ENCODE measurements around the gene NR1D1. TPM values are rescaled to one million over a fixed set of nuclear protein-coding genes. Genes with fewer than 3 reads are reported as not detected.

The NR1D1 gene
- total RNA-seq, 1 donor from 2014 or later: 21.1 TPM

DNA sequence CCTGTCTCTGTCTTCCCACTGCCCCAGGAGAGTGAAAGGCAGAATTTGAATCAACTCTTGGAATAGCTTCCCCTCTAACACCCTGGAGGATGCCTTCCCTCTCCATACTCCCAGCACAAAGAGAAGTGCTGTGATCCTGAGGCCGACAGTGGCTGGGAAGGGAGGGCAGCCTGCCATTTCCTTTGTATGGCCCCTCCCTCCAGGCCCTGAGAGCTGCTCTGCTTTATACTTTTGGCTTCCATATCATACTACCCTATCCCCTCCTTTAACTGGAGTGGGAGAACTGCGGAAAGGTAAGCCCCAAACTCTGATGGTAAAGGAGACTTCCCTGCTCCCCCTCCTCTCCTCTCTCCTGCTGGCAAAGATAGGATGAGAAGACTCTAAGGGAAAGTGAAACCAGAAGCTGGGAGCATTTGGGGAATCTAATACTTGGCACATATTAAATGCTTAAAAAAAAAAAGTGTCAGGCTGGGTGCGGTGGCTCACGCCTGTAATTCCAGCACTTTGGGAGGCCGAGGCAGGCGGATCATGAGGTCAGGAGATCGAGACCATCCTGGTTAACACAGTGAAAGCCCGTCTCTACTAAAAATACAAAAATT, 42.1 kb downstream of the NR1D1 start:
- DNase-seq (no peak), ATAC-seq (ENCODE audit: poor library complexity) (peak; percentile 3)
- intact Hi-C loops (cut with DNase I): no loop called here

DNA sequence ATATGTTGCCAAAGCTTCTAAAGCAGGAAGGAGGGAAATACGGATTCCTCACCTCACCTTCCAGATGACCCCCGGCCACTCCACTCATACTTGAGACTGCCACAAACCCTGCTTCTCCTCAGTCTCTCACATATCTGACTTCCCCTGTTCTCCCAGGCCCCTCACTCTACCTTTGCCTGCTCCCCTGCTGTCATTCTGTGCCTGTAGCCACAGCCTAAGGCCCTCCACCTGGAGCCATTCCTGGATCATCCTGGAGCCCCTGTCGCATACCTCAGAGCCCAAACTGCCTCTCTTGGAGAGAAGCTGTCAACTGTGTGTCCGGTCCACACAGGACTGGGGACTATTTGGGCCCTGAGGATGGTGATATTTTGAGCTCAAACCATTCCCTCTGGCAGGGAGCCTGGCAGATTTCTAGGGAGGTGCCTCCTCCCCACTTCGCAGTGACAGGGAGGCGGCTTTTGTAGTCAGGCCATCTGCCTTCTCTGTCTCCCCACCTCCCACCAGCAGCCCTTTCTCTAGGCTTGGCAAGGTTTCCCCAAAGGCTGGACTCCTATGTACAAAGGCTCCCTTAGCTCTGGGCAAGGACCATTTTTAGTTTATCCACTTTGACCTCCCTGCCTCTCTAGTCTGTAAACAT, 43.9 kb downstream of the NR1D1 start:
- intact Hi-C loops (cut with DNase I): no loop called here
- peak; percentile 3 for ATAC-seq (ENCODE audit: poor library complexity)
- DNase-seq: no peak

Other genes with a start within 250 kb of the NR1D1 start
- gene IKZF3, start 236.3 kb downstream of the NR1D1 start, total RNA-seq: 0.22 TPM
- gene ZPBP2, start 232.4 kb downstream of the NR1D1 start, total RNA-seq: not detected
- gene GSDMB, start 182.0 kb downstream of the NR1D1 start, total RNA-seq: 1.8 TPM
- 37.5 TPM for gene ORMDL3, start 173.0 kb downstream of the NR1D1 start, total RNA-seq
- gene LRRC3C, start 172.9 kb downstream of the NR1D1 start, total RNA-seq: not detected
- 0.40 TPM for gene GSDMA, start 137.6 kb downstream of the NR1D1 start, total RNA-seq
- 88.0 TPM for gene PSMD3, start 119.8 kb downstream of the NR1D1 start, total RNA-seq
- not detected for gene CSF3, start 85.1 kb downstream of the NR1D1 start, total RNA-seq
- 54.0 TPM for gene MED24, start 46.2 kb downstream of the NR1D1 start, total RNA-seq
- 80.0 TPM for gene THRA, start 37.6 kb downstream of the NR1D1 start, total RNA-seq
- 46.8 TPM for gene MSL1, start 21.4 kb upstream of the NR1D1 start, total RNA-seq
- gene CASC3, start 39.9 kb upstream of the NR1D1 start, total RNA-seq: 45.9 TPM
- 2.7 TPM for gene RAPGEFL1, start 76.9 kb upstream of the NR1D1 start, total RNA-seq
- gene WIPF2, start 118.7 kb upstream of the NR1D1 start, total RNA-seq: 11.8 TPM
- gene CDC6, start 187.3 kb upstream of the NR1D1 start, total RNA-seq: 1.1 TPM
- gene RARA, start 208.6 kb upstream of the NR1D1 start, total RNA-seq: 15.8 TPM

Measured in Right ventricle myocardium superior (tissue), 1 donor.